ENCODE data around the gene LANCL2. TPM values are rescaled to one million over a fixed set of nuclear protein-coding genes. Genes with fewer than 3 reads are reported as not detected.
"Not testable (repeated sequence)": the region's sequence is repeated elsewhere in the genome, so short reads cannot be mapped to it uniquely, and the experiment has no call there.

The LANCL2 gene
- total and polyA plus RNA-seq, 4 donors, result 6.2 to 11.9 (median 10.8) TPM

- TF ChIP-seq EGR1 (IDR thresholded peaks at IDR 0.05; ENCODE audit: low read depth in 2 of 2), result no peak
- no peak for TF ChIP-seq SP1 (IDR thresholded peaks at IDR 0.05)
- no peak for TF ChIP-seq RXRA (IDR thresholded peaks at IDR 0.05)
- H3K27ac ChIP-seq (ENCODE audit: low read depth in 1 of 2, low read length in 2 of 2), result no peak overlapping the region
- WGBS, result 87% methylated on average over 3 of the region's 3 CpGs
- no peaks in the 10 kb centered on the region for H3K9me3 ChIP-seq (ENCODE audit: control insufficient read depth in 4 of 4, low read length in 3 of 4)
- DNase-seq (ENCODE audit: low spot score), result no peak
- no peak overlapping the region for H3K4me3 ChIP-seq (ENCODE audit: low read depth in 1 of 3, low read length in 3 of 3)
- no peak overlapping the region for H3K9ac ChIP-seq (ENCODE audit: low read depth in 1 of 2, low read length in 2 of 2)
- no peaks in the 10 kb centered on the region for H3K4me1 ChIP-seq (ENCODE audit: control insufficient read depth in 4 of 4, insufficient read depth in 4 of 4, low read length in 3 of 4)
- no peaks in the 10 kb centered on the region for H3K27me3 ChIP-seq (ENCODE audit: control insufficient read depth in 4 of 4, insufficient read depth in 4 of 4, low read length in 3 of 4)
- peaks cover 0 to 8% (median 2%) of the 10 kb centered on the region in 4 donors for H3K36me3 ChIP-seq (ENCODE audit: control insufficient read depth in 4 of 4, insufficient read depth in 3 of 4, low read depth in 1 of 4, low read length in 3 of 4)
These were observed 104.6 kb downstream of the LANCL2 start for GRCh38 chr7:55469721-55470120.

GRCh38 chr7:55470261-55470660 lies 105.1 kb downstream of the LANCL2 start:
- no peak overlapping the region for H3K27ac ChIP-seq (ENCODE audit: low read depth in 1 of 2, low read length in 2 of 2)
- H3K4me1 ChIP-seq (ENCODE audit: control insufficient read depth in 4 of 4, insufficient read depth in 4 of 4, low read length in 3 of 4), result no peaks in the 10 kb centered on the region
- no peak for DNase-seq (ENCODE audit: low spot score)
- peaks cover 0 to 6% (median 2%) of the 10 kb centered on the region in 4 donors for H3K36me3 ChIP-seq (ENCODE audit: control insufficient read depth in 4 of 4, insufficient read depth in 3 of 4, low read depth in 1 of 4, low read length in 3 of 4)
- no peak overlapping the region for H3K4me3 ChIP-seq (ENCODE audit: low read depth in 1 of 3, low read length in 3 of 3)
- 93% methylated on average over 2 of the region's 2 CpGs for WGBS
- no peaks in the 10 kb centered on the region for H3K27me3 ChIP-seq (ENCODE audit: control insufficient read depth in 4 of 4, insufficient read depth in 4 of 4, low read length in 3 of 4)
- TF ChIP-seq TAF1 (conservative IDR thresholded peaks at IDR 0.05), result no peak
- no peak for TF ChIP-seq CTCF (IDR thresholded peaks at IDR 0.05; ENCODE audit: low read depth, low read length, missing input control)
- TF ChIP-seq HNF4G (IDR thresholded peaks at IDR 0.05), result no peak
- TF ChIP-seq YY1 (IDR thresholded peaks at IDR 0.05), result no peak
- TF ChIP-seq REST (IDR thresholded peaks at IDR 0.05), result no peak
- TF ChIP-seq FOXA1 (IDR thresholded peaks at IDR 0.05), result no peak
- no peak for TF ChIP-seq SP1 (IDR thresholded peaks at IDR 0.05)
- TF ChIP-seq NR2F2 (IDR thresholded peaks at IDR 0.05), result no peak
- no peak for TF ChIP-seq FOXA2 (IDR thresholded peaks at IDR 0.05)
- TF ChIP-seq GABPA (IDR thresholded peaks at IDR 0.05 in 1 of 2, conservative IDR thresholded peaks at IDR 0.05 in 1 of 2), result no peak
- no peak for TF ChIP-seq EGR1 (IDR thresholded peaks at IDR 0.05; ENCODE audit: low read depth in 2 of 2)
- no peak for TF ChIP-seq JUND (IDR thresholded peaks at IDR 0.05)
- no peak for TF ChIP-seq RXRA (IDR thresholded peaks at IDR 0.05)
- no peak for TF ChIP-seq ZBTB33 (IDR thresholded peaks at IDR 0.05)
- TF ChIP-seq RAD21 (IDR thresholded peaks at IDR 0.05), result no peak
- no peak for TF ChIP-seq HNF4A (conservative IDR thresholded peaks at IDR 0.05)
- no peak for TF ChIP-seq ATF3 (IDR thresholded peaks at IDR 0.05)
- no peak for TF ChIP-seq MAX (IDR thresholded peaks at IDR 0.05)
- no peaks in the 10 kb centered on the region for H3K9me3 ChIP-seq (ENCODE audit: control insufficient read depth in 4 of 4, low read length in 3 of 4)
- H3K9ac ChIP-seq (ENCODE audit: low read depth in 1 of 2, low read length in 2 of 2), result no peak overlapping the region

- H3K27me3 ChIP-seq (ENCODE audit: control insufficient read depth in 4 of 4, insufficient read depth in 4 of 4, low read length in 3 of 4); H3K36me3 ChIP-seq (ENCODE audit: control insufficient read depth in 4 of 4, insufficient read depth in 3 of 4, low read depth in 1 of 4, low read length in 3 of 4); H3K9me3 ChIP-seq (ENCODE audit: control insufficient read depth in 4 of 4, low read length in 3 of 4); H3K9ac ChIP-seq (ENCODE audit: low read depth in 1 of 2, low read length in 2 of 2); DNase-seq (ENCODE audit: low spot score); H3K4me3 ChIP-seq (ENCODE audit: low read depth in 1 of 3, low read length in 3 of 3); H3K4me1 ChIP-seq (ENCODE audit: control insufficient read depth in 4 of 4, insufficient read depth in 4 of 4, low read length in 3 of 4); H3K27ac ChIP-seq (ENCODE audit: low read depth in 1 of 2, low read length in 2 of 2): not testable (repeated sequence)
- 97% methylated on average over 4 of the region's 9 CpGs for WGBS
These were observed 106.5 kb downstream of the LANCL2 start for GRCh38 chr7:55471594-55471993.

GRCh38 chr7:55472406-55472805 lies 107.3 kb downstream of the LANCL2 start:
- H3K36me3 ChIP-seq (ENCODE audit: control insufficient read depth in 4 of 4, insufficient read depth in 3 of 4, low read depth in 1 of 4, low read length in 3 of 4), result peaks cover 0 to 10% (median 3%) of the 10 kb centered on the region in 4 donors
- not testable (repeated sequence) for H3K27ac ChIP-seq (ENCODE audit: low read depth in 1 of 2, low read length in 2 of 2); H3K9me3 ChIP-seq (ENCODE audit: control insufficient read depth in 4 of 4, low read length in 3 of 4); H3K4me3 ChIP-seq (ENCODE audit: low read depth in 1 of 3, low read length in 3 of 3); H3K27me3 ChIP-seq (ENCODE audit: control insufficient read depth in 4 of 4, insufficient read depth in 4 of 4, low read length in 3 of 4); H3K9ac ChIP-seq (ENCODE audit: low read depth in 1 of 2, low read length in 2 of 2); H3K4me1 ChIP-seq (ENCODE audit: control insufficient read depth in 4 of 4, insufficient read depth in 4 of 4, low read length in 3 of 4); DNase-seq (ENCODE audit: low spot score)
- over 99% methylated on average over 6 of the region's 14 CpGs for WGBS
